GM21360 (cell line): ENCODE data around the gene DDAH2.
"Not testable (repeated sequence)": the region's sequence is repeated elsewhere in the genome, so short reads cannot be mapped to it uniquely, and the experiment has no call there.

Experiments
- ATAC-seq: cut with Tn5 transposase; IDR thresholded peaks from one replicate; pipeline ENCODE4 v1.9.1; 2021; ENCODE audit warnings: mild to moderate bottlenecking, moderate library complexity; ENCODE audit not compliant: unreplicated experiment

The DDAH2 gene

DNA sequence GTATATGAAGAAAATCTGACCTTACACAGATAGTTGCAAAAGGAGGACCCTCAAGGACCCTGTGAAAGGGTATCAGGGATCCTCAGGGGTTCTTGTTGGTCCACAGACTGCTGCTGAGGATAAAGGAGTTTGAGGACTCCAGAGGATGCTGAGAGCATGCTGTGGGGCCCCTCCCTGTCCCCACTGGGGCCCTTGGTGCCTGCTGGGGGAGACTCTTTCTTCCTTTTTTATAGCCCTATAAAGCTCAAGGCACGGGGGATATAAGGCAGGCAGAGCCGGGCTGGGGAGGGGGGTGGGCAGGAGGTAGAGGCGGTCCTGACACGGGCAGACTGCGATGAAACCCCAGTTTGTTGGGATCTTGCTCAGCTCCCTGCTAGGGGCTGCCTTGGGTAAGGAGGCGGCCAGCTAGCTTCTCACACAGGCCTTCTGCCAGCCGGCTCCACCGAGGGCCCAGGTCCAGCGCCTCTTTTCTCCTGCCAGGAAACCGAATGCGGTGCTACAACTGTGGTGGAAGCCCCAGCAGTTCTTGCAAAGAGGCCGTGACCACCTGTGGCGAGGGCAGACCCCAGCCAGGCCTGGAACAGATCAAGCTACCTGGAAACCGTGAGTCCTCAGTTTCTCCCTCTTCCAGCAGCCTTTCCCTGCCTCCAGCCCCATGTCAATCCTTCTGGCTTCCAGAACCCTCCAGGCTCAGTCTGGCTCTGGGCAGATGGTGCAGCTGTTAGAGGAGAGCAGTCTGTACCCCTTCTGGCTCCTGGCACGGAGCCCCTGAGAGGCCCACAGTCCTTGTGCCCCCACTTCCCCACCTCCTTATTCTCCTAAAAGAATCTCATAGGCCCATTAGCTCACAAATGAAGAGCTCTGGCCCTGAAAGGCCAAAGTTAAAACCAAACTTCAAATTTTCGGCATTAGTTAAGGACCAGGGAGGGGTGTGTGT lies 13.8 kb downstream of the DDAH2 start, which contains the start of gene LY6G6D:
TSS of gene LY6G6D (plus strand) at position 327 of the 937 bp plus-strand sequence. CDS start at position 335, 8 bp downstream.
- ATAC-seq = no peak

DNA sequence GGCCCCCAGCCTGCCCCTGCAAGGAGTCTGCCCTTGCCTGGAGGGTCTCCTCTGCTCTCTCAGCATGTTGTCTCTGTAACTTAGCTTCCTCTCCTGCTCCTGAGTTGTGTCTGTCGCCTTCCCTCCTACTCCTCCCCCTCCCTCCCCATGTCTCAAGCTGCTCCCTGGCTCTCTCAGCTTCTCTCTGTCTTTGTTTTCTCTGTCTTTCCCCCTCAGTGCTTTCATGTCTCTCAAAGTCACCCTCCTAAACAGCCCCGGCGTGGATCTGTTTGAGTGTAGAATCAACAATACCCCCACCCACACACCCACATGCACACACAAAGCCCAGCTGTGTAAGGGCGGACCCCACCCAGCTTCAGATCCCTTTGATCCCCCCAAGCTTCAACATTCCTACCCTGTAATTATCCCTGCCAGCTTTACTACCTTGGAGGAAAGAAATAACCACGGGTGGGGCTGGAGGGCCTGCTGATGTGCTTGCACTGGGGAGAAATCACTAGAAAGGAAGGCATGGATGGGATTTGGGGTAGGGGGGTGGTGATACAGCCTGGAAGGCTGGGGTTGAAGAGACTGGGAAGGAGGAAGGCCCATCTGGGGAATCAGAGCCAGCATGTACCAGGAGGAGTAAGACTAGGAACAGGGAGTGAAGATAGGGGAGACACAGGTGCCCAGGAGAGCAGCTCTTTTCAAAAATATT lies 15.0 kb downstream of the DDAH2 start:
- ATAC-seq = no peak

DNA sequence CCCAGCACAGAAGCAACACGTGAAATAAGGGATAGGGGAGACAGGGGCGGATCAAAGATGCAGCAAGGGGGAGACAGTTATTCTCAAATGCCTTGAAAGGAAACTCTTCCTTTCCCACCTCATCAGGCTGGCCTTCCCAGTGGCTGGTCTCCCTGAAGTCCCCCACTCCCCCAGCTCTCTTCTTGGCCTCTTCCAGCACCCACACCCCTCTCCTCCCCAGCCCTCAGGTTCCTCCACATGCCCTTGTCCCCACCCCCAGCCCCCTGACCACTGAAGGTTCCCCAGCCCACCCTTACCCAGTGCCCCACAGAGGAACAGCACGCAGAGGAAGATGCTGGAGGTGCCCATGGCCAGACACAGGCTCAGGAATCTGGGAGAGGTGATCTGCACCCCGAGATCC lies 15.6 kb downstream of the DDAH2 start:
- ATAC-seq = no peak

DNA sequence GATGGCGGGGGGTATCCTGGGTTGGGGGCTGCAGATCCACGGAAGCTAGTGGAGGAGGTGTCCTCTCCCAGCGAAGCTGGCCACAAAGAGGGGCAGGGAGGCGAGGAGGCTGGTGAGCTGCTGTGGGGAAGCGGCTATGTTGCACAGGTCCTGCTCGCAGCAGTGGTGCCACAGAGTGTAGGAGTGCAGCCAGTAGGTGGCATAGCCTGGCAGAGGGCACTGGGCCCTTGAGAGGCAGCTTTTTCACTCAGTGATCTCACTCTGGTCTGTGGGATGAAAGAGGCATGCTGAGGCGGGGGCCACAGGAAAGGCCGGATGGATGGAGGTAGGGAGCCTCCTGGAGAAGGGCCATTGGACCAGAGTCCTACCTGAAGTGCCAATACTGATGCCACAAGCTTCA lies 16.8 kb downstream of the DDAH2 start:
- ATAC-seq = no peak

DNA sequence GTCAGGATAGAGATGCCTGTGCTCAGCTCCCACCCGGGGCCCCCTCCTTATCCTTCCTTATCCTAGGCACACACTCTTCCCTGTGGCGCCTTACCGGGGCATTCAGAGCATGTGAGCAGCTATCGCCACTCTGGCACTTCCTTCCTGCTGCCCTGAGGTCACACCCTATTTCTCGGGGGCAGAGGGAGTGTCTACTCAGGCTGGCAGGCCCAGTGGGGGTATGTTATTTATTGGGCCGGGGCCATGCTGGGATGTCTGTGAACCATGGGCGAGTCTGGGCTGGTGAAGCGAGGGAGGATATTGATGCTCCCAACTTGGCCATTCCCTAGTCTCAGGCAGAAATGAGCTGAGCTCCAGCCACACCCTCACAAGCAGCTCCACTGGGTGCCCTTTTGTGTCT lies 17.9 kb downstream of the DDAH2 start:
- ATAC-seq = no peak

DNA sequence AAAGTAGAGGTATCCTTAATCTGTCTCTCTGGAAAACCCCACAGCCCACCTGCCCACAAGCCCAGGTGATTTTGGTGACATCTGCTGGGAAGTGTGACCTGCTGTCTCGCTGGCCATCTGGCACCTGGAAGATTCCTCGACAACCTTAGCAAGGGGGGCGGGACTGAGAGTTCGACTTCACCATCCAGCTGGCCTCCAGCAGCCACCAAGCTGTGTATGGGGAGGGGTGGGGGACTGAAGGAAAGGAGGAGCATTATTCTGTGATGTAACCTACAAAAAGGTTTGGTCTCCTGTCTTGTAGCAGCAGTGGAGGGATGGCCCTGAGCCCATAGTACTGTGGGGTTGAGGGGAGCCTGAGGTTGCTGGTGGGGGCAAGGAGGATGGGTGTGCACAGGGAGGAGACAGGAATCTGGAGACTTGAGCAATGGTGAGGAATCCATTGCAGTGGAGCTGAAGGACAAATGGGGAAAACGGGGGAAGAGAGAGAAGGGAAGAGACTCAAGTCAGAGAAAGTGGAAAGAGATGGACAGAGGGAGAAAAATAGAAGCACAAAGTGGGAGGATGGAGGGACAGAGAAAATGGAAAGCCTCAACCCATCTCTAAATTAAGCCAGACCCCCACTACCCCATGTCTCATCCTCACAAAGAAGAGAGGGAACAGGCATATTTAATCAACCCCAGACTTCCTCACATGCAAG lies 18.4 kb downstream of the DDAH2 start:
- no peak for ATAC-seq

DNA sequence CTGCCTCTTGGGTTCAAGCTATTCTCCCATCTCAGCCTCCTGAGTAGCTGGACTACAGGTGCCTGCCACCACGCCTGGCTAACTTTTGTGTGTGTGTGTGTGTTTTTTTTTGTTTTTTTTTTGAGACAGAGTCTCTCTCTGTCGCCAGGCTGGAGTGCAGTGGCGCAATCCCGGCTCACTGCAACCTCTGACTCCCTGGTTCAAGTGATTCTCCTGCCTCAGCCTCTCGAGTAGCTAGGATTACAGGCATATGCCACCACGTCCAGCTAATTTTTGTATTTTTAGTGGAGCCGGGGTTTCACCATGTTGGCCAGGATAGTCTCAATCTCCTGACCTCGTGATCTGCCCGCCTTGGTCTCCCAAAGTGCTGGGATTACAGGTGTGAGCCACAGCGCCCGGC lies 19.9 kb downstream of the DDAH2 start:
- ATAC-seq = not testable (repeated sequence)

DNA sequence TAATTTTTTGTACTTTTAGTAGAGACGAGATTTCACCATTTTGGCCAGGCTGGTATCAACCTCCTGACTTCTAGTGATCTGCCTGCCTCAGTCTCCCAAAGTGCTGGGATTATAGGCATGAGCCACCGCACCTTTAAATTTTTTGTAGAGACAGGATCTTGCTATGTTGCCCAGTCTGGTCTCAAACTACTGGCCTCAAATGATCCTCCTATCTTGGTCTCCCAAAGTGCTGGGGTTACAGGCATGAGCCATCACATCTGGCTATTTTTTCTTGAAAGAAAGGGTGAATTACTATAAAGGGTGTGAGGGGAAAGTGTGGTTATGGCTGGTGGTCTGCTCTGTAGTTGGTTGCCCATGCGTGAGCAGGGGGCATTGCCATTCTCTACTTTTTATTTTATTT lies 20.9 kb downstream of the DDAH2 start:
- ATAC-seq = no peak

DNA sequence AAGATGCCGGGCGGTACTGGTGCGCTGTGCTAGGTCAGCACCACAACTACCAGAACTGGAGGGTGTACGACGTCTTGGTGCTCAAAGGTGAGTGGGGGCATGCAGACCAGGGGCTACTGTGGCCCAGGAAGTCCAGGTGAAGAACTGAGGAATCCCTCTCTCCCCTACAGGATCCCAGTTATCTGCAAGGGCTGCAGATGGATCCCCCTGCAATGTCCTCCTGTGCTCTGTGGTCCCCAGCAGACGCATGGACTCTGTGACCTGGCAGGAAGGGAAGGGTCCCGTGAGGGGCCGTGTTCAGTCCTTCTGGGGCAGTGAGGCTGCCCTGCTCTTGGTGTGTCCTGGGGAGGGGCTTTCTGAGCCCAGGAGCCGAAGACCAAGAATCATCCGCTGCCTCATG lies 21.4 kb downstream of the DDAH2 start:
- no peak for ATAC-seq

DNA sequence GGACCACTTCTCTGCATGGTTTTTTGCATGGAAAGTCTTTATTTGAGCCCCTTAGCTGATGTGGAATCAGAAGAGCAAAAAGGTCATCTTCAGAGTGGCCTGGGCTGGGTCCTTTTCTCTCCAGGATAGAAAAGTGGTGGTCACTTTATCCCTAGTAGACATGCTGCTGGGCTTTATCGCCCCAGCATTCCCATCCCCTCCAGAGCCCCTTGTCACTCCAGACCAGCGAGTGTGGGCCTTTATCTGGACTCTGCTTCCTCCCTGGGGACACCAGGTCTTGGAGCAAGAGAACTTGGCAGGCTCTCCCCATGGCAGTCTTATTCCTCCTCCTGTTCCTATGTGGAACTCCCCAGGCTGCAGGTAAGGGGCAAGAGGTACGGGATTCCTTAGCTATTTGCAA lies 22.5 kb downstream of the DDAH2 start, which contains the start of gene LY6G6F:
TSS of gene LY6G6F (plus strand) at position 268 of the 400 bp plus-strand sequence. CDS start at position 309, 41 bp downstream.
- ATAC-seq = no peak

DNA sequence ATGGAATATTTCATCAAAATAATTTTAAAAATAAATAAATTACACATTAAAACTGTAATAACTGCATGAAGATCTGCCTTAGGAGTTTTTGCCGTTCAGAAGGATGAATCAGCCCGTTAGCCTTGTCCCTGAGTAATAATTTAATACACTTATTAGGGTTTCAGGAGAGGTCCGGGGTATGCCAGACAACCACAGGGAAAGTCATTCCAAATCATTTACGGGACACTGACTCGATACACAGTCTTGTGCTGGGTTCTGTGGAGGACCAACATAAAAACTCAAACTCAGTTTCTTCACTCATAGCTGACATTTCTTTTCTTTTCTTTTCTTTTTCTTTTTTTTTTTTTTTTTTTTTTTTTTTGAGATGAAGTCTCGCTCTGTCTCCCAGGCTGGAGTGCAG lies 23.2 kb downstream of the DDAH2 start:
- ATAC-seq = no peak

DNA sequence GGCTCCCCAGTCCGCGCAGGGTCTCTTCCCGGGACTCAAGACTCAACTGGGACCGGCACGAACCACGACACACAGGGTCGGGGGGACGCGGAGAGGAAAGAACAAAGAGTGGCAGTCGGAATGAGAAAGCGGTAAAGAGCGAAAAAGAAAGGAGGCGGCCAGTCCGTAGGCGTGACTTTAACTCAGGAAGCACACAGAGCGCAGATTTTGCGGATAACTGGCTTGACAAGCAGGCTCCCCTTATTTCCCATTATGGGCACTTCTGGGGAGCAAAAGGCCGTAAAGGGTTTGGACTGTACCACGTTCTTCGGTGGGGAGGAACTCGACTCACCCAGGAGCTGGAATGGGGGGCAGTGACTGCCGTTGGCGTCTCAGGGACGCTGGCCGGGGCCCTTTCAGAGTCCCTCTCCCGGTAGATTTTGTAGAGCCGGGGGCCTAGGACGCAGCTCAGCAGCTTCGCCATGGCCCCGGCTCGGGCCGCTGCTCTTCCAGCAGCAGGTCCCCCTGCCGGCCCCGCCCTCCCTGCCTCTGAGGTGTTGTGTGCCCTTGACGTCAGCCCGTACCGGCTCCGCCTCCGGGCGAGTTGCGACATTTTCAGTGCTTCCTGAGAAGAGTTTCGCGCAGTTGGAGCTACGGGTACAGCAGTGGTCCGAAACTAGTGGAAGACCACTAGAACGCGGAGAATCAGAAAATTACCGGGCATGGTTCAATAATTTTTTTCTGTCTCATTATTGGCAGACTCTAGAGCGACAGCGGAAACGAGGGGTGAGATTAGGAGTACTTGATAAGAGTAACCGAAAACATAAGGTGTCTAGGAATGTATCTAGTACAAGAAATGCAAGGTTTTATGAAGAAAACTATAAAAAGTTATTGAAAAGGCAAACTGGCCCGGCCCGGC lies 26.0 kb downstream of the DDAH2 start, which contains the start of gene ABHD16A:
TSS of gene ABHD16A (minus strand) at position 506 of the 898 bp plus-strand sequence. CDS start at position 463, 43 bp downstream.
- ATAC-seq = peak; percentile 71

DNA sequence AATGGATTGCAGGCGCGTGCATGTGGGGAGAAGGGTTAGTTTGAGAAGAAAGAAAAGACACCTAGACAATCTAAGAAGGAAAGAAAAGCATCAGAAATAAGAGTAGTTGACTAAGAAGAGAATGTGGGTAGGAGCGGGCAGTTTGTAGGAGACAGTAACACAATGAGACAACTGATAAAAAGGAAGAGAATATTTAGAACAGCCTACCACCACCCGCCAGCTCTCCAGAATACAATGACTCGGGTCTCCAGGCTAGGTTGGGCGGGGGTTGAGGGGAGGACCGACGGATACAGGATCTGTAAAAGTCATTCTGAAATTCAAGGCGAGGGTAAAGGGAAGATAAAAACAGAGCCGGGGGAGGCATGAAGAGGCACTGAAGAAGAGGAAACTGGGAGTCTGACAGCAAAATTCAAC lies 26.7 kb downstream of the DDAH2 start:
- ATAC-seq = no peak

DNA sequence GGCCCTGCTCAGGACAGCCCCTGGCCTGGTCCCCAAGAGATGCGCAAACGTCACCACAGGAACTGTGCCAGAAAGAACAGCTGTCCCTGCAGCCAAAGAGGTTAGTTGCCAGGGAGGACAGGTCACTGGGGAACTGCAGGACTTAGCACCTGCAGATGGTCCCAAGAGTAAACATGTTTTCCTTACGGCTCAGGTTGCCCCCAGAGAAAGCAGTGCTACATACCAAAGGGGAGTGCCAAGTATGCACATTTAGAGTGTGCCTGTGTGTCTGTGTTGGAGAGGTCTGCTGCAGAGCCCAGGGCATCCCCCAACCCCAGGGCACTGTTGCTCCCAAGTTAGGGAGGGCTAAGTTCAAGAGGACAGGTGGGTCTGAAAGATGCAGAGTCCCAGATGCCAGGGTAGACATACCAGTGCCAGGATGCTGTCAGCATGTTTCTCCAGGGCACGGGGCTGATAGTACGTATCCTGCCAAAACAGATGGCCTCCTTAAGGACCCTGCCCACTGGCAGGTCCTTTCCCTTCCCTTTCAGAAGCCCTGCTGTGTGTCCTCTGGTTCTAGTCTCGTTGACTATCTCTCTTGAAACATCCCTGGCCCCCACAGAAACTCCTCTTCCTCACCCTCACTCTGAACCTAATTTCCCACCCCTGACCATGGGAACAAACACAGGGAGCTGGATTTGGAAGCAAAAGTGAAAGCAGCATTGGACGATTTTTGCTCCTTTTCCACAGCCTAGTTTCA lies 27.3 kb downstream of the DDAH2 start:
- no peak for ATAC-seq

DNA sequence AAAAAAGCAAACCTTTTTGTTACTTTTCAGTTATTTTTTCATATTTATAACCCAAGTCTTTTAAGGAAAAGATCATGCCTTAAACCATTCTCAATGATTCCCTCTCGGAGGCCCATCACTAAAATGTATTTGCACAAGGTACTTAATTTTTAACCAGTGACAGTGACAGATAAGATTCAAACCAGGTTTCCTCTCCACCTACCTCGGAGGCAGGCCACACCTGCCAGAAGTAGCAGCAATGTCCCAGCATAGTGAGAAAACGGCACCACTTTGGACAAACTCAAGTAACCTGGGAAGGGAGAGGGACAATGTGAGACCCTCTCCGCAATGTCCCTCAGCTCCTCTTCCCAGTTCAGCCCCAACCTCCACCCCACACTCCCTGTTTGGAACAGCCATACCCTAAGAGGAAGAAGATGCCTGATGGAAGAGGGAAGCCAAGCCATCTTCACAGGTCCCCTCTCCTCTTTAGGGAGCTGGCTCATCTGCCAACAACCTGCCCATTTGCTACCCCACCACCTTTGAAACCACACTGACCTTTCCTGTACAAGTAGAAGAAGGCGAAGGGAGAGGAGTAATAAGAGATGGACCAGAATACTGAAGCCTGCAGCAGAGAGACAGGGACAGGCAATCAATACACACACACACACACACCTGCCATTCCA lies 28.2 kb downstream of the DDAH2 start:
- ATAC-seq = no peak

DNA sequence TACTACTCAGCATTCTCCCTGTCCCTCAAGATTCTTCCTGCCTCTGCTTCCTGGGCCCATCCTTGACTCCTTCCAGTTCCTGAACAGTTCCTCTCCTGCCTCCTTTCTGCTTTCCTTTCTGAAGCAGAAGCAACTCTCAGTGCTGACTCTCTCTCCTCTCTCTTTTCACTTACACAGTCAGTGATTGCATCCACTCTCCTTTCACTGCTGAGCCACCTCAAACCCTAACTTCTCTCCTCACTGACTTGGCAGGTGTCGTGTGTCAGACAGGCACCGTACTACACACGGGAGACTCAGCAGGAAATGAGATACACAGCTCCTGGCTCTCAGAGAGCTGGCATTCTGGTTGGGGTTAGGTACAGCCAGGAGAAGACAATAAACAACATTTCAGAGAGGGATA lies 31.5 kb downstream of the DDAH2 start:
- no peak for ATAC-seq

DNA sequence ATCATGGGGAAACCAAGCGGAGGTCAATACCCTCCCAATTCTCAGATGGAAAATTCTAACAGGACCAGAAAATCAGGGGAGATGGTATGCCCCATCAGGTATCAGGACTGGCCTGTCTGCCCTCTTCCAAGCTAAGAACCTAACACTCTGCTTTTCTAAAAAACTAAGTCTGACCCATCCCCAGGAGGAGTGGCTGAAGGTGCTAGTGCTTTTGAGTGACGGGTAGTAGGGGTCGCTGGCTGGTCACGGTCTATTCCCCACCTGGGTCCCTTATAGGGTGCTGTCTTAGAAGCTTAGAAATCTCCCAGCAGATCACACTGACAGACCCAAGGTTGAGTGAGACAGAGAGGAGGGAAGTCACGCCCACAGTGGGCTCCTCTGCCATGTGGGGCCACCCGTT lies 35.6 kb downstream of the DDAH2 start:
- no peak for ATAC-seq

DNA sequence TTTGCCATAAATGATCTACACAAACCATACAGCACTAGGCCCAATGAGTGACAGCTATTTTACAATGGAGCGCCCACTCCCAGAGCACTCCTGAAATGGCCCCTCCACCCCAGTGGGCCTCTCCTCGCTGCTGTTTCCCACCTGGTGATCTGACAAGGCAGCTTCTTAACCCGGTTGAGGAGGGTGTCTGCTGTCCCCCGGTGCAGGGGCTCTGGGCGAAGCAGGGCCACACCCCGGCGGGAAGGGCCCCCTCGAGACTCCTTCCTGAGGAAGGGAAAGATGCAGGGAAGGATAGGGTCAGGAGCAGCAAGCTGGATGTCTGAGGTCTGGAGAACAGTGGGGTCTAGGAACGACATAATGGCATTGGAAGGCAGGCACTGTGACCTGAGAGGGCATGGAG lies 36.2 kb downstream of the DDAH2 start:
- ATAC-seq = no peak

DNA sequence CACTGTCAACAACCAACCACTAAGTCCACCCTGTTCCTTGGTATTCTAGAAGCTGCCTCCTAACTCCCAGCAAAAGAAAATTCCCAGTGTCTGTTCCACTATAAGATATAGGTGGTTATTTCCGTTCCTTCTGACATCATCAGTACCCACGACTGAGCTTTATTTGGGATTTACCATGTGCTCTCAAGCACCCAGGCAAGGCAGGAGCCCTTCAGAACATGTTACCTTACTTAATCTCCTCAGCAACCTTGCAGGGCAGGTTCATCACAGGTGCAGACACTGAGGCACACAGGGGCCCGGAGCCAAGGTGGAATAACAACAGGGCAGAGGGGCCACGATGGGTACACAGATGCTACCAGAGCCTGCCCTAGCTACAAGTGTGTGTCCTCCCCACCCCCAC lies 36.7 kb downstream of the DDAH2 start:
- no peak for ATAC-seq
